ENCODE results near the gene RPL28.

Gene RPL28

GRCh38 chr19:55434356-55434919, 48.7 kb downstream of the RPL28 start:
- H3K4me1 ChIP-seq (ENCODE audit: low read length), result no peaks in the 10 kb centered on the region
- H3K27ac ChIP-seq (ENCODE audit: low read length), result no peak overlapping the region
- no peaks in the 10 kb centered on the region for H3K36me3 ChIP-seq (replicated peaks; ENCODE audit: insufficient read depth, low read length)
- no peak overlapping the region for H3K4me2 ChIP-seq (ENCODE audit: low read depth, low read length)
- H3K9me3 ChIP-seq (replicated peaks; ENCODE audit: insufficient read depth, low read length), result no peaks in the 10 kb centered on the region
- H3K4me3 ChIP-seq (ENCODE audit: low read length), result no peak overlapping the region
- no peaks in the 10 kb centered on the region for H3K9me2 ChIP-seq (replicated peaks; ENCODE audit: insufficient read depth, low read length)
- H3K79me2 ChIP-seq (ENCODE audit: low read length), result no peaks in the 10 kb centered on the region
- H3K27me3 ChIP-seq (replicated peaks; ENCODE audit: insufficient read depth, low read length), result peaks cover 30% of the 10 kb centered on the region
- H4K20me1 ChIP-seq (ENCODE audit: insufficient read depth, low read length), result no peaks in the 10 kb centered on the region
- no peak overlapping the region for H3K9ac ChIP-seq (ENCODE audit: low read length)
- TF ChIP-seq CTCF (IDR thresholded peaks at IDR 0.05; ENCODE audit: low read length), result no peak
- TF ChIP-seq EZH2phosphoT487 (IDR thresholded peaks at IDR 0.05; ENCODE audit: low read length), result no peak
- no peak for TF ChIP-seq EZH2 (optimal IDR thresholded peaks at IDR 0.05; ENCODE audit: low read depth, low read length)
- no peak for DNase-seq
- H2AFZ ChIP-seq (ENCODE audit: low read length), result no peak overlapping the region
- no peaks in the 10 kb centered on the region for H3F3A ChIP-seq (ENCODE audit: insufficient read depth, low read length)

GRCh38 chr19:55435020-55435419, 49.3 kb downstream of the RPL28 start:
- H3K79me2 ChIP-seq (ENCODE audit: low read length), result no peaks in the 10 kb centered on the region
- no peak for DNase-seq
- TF ChIP-seq EZH2phosphoT487 (IDR thresholded peaks at IDR 0.05; ENCODE audit: low read length) (no peak), CTCF (IDR thresholded peaks at IDR 0.05; ENCODE audit: low read length) (no peak), EZH2 (optimal IDR thresholded peaks at IDR 0.05; ENCODE audit: low read depth, low read length) (no peak)

GRCh38 chr19:55436847-55437246, 51.1 kb downstream of the RPL28 start:
- H3K4me1 ChIP-seq (ENCODE audit: low read length), result no peaks in the 10 kb centered on the region
- H3K27me3 ChIP-seq (replicated peaks; ENCODE audit: insufficient read depth, low read length), result peaks cover 34% of the 10 kb centered on the region
- no peak for DNase-seq
- no peaks in the 10 kb centered on the region for H3K36me3 ChIP-seq (replicated peaks; ENCODE audit: insufficient read depth, low read length)
- TF ChIP-seq EZH2phosphoT487 (IDR thresholded peaks at IDR 0.05; ENCODE audit: low read length) (no peak), CTCF (IDR thresholded peaks at IDR 0.05; ENCODE audit: low read length) (no peak), EZH2 (optimal IDR thresholded peaks at IDR 0.05; ENCODE audit: low read depth, low read length) (no peak)
- no peaks in the 10 kb centered on the region for H3F3A ChIP-seq (ENCODE audit: insufficient read depth, low read length)
- H3K9me3 ChIP-seq (replicated peaks; ENCODE audit: insufficient read depth, low read length), result no peaks in the 10 kb centered on the region
- H3K9me2 ChIP-seq (replicated peaks; ENCODE audit: insufficient read depth, low read length), result no peaks in the 10 kb centered on the region
- H3K4me2 ChIP-seq (ENCODE audit: low read depth, low read length), result no peak overlapping the region
- H3K27ac ChIP-seq (ENCODE audit: low read length), result no peak overlapping the region
- no peaks in the 10 kb centered on the region for H3K79me2 ChIP-seq (ENCODE audit: low read length)
- H2AFZ ChIP-seq (ENCODE audit: low read length), result no peak overlapping the region
- H4K20me1 ChIP-seq (ENCODE audit: insufficient read depth, low read length), result no peaks in the 10 kb centered on the region
- no peak overlapping the region for H3K9ac ChIP-seq (ENCODE audit: low read length)
- H3K4me3 ChIP-seq (ENCODE audit: low read length), result no peak overlapping the region

More at GRCh38 chr19:55435020-55435419, 49.3 kb downstream of the RPL28 start:
- Histone ChIP-seq H3K36me3 (replicated peaks; ENCODE audit: insufficient read depth, low read length) (no peaks in the 10 kb centered on the region), H3K4me2 (ENCODE audit: low read depth, low read length) (no peak overlapping the region), H4K20me1 (ENCODE audit: insufficient read depth, low read length) (no peaks in the 10 kb centered on the region), H3K9ac (ENCODE audit: low read length) (no peak overlapping the region), H3F3A (ENCODE audit: insufficient read depth, low read length) (no peaks in the 10 kb centered on the region), H3K4me3 (ENCODE audit: low read length) (no peak overlapping the region), H2AFZ (ENCODE audit: low read length) (no peak overlapping the region), H3K27me3 (replicated peaks; ENCODE audit: insufficient read depth, low read length) (peaks cover 25% of the 10 kb centered on the region), H3K4me1 (ENCODE audit: low read length) (no peaks in the 10 kb centered on the region), H3K9me3 (replicated peaks; ENCODE audit: insufficient read depth, low read length) (no peaks in the 10 kb centered on the region), H3K27ac (ENCODE audit: low read length) (no peak overlapping the region), H3K9me2 (replicated peaks; ENCODE audit: insufficient read depth, low read length) (no peaks in the 10 kb centered on the region)
